ENCODE measurements around the gene ZNF652.

DNA sequence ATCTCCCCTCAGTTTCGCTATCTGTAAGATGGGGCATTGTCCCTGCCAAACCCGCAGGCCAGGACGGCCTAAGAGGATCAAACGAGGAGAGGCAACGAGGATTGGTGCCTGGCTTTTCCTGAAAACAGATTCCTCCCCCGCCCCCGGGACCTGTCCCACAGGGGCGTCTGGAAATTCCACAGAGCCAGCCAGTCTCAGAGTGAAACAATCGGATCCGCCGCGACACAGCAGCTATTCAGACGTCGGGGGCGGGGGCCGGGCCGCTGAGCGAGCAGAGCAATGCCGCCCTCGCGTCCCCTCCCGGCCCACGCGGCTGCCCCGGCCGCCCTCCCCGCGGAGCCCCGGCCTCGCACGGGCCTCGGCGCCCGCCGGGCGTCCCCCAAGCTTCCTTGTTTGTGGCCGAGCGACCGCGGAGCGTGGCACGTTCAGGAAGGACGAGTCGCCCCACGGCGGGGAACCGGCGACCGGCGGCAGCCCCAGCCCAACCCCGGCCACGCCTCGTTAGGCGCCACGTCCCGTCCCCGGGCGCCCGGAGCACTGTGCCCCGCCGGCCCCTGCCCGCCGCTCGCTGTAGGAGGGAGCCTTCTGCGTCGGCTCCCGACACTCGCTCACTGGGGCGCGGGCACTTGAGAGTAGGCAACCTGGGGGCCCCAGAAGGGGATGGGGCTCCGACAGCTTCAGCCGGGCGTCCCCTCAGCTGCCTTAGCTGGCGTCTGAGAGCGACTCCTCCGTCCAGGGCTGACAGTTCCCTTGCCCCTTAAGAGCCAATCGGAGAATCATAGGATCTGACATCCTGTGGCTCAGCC lies 101.8 kb downstream of the ZNF652 start:
- TF ChIP-seq, protein P1, sequence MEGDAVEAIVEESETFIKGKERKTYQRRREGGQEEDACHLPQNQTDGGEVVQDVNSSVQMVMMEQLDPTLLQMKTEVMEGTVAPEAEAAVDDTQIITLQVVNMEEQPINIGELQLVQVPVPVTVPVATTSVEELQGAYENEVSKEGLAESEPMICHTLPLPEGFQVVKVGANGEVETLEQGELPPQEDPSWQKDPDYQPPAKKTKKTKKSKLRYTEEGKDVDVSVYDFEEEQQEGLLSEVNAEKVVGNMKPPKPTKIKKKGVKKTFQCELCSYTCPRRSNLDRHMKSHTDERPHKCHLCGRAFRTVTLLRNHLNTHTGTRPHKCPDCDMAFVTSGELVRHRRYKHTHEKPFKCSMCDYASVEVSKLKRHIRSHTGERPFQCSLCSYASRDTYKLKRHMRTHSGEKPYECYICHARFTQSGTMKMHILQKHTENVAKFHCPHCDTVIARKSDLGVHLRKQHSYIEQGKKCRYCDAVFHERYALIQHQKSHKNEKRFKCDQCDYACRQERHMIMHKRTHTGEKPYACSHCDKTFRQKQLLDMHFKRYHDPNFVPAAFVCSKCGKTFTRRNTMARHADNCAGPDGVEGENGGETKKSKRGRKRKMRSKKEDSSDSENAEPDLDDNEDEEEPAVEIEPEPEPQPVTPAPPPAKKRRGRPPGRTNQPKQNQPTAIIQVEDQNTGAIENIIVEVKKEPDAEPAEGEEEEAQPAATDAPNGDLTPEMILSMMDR (IDR thresholded peaks at IDR 0.05; ENCODE audit: poor library complexity, severe bottlenecking) = no peak
- no peak for TF ChIP-seq TAF1 (IDR thresholded peaks at IDR 0.05; ENCODE audit: low read depth)
- no peak for TF ChIP-seq RAD21 (conservative IDR thresholded peaks at IDR 0.05)
- no peak for TF ChIP-seq EZH2 (IDR thresholded peaks at IDR 0.05; ENCODE audit: borderline replicate concordance, insufficient read depth, low read length, poor library complexity, severe bottlenecking)

Measured in neural cell (in vitro differentiated cells).